Measurements from ENCODE around the gene MIDN.
"Not testable (repeated sequence)": the region's sequence is repeated elsewhere in the genome, so short reads cannot be mapped to it uniquely, and the experiment has no call there.

The MIDN gene

DNA sequence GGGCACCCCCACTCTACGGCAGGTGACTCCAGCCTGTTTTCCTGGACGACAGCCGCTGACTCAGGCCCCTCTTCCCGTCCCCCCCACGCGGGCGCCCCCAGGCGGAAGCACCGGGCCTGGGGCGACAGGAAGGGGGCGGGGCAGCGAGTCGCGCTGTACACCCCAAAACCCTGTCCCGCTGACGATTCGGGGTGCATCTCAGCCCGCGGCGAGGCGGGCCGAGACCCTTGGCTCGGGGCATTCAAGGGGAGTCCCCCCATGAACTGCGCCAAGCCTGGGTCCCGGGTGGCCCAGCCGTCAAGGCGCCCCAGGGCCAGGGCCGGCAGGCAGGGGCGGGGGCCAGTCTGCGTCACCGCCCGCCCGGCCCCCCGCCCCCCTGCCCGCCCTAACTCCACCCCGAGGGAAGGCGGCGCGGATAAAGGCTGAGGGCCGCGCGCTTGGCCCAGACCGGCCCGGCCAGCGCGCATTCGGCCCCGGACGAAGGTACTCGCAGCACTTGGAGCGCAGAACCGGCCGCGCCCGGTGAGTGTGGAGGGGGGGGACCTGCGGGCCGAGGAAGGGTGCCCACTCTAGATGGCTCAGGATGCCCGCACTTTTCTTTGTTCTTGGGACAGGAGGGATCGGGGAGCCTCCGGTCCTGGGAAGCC lies at the start of gene MIDN:
TSS of gene MIDN (plus strand) at position 445 of the 647 bp plus-strand sequence. CDS start 1,714 bp downstream, outside the sequence.
- DNase-seq = peak; percentile 84 to 86

DNA sequence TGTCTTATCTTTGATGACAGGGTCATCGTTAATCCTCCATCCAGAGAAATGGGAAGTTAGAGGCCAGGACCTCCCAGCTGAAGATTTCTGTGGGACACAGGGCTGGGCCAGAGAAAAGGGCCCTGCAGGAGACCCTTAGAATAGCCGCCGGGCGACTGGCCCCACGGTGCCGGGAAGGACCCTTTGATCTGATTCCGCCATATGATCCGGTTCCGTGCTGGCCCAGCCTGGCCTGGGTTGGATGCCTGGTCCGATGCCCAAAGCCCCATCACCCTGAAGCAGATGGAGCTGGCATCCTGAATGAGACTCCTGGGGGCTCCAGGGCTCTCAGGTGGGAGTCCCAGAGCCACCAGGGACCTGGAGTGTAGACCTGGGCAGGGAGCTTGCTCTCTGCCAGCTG lies 48.9 kb upstream of the MIDN start:
- DNase-seq = no peak

DNA sequence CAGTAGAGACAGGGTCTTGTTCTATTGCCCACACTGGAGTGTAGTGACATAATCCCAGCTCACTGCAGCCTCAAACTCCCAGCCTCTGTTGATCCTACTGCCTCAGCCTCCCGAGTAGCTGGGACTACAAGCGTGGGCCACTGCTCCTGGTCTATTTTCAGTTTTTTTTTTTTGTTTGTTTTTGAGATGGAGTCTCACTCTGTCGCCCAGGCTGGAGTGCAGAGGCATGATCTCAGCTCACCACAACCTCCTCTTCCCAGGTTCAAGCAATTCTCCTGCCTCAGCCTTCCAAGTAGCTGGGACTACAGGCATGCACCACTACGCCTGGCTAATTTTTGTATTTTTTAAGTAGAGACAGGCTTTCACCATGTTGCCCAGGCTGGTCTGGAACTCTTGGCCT lies 47.8 kb upstream of the MIDN start:
- not testable (repeated sequence) for DNase-seq

DNA sequence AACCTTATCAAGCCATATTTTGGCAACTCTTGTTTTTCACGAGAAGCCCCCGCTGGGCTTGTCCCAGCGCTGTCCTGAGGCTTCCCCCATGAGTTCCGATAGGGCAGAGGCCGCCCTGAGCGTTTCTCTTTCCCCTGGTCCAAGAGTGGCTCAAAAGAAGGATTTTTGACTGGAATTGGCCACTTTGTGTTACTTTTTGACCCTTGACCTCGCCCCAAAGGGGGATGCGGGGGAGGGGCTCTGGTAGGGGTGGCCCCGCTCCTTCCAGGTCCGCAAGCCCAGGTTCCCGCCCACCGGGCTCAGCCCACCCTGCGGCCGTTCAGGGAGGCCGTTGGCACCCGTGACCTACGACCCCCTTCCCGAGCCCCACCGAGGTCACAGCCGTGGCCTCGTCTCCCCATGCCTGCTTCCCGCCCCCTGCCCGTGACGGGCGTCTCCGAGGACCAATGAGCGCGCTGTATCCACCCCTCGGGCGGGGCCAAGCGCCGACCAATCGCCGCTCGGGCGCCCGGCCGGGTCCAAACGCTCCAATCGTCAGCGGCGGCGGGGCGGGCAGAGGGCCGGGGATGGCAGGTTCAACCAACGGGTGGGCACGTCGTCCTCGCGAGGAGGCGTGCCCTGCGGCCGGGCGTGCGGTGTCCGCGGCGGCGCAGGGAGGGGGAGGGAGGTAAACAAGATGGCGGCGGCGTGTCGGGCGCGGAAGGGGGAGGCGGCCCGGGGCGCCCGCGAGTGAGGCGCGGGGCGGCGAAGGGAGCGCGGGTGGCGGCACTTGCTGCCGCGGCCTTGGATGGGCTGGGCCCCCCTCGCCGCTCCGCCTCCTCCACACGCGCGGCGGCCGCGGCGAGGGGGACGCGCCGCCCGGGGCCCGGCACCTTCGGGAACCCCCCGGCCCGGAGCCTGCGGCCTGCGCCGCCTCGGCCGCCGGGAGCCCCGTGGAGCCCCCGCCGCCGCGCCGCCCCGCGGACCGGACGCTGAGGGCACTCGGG lies 43.0 kb upstream of the MIDN start, which contains the start of gene STK11:
TSS of gene STK11 (plus strand) at position 665 of the 986 bp plus-strand sequence. CDS start 1,136 bp downstream, outside the sequence.
- DNase-seq = peak; percentile 100

DNA sequence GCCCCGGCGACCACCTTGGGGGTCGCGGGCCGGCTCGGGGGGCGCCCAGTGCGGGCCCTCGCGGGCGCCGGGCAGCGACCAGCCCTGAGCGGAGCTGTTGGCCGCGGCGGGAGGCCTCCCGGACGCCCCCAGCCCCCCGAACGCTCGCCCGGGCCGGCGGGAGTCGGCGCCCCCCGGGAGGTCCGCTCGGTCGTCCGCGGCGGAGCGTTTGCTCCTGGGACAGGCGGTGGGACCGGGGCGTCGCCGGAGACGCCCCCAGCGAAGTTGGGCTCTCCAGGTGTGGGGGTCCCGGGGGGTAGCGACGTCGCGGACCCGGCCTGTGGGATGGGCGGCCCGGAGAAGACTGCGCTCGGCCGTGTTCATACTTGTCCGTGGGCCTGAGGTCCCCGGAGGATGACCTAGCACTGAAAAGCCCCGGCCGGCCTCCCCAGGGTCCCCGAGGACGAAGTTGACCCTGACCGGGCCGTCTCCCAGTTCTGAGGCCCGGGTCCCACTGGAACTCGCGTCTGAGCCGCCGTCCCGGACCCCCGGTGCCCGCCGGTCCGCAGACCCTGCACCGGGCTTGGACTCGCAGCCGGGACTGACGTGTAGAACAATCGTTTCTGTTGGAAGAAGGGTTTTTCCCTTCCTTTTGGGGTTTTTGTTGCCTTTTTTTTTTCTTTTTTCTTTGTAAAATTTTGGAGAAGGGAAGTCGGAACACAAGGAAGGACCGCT lies 42.1 kb upstream of the MIDN start:
- DNase-seq = peak in 1 of 2 experiments; percentile 49

DNA sequence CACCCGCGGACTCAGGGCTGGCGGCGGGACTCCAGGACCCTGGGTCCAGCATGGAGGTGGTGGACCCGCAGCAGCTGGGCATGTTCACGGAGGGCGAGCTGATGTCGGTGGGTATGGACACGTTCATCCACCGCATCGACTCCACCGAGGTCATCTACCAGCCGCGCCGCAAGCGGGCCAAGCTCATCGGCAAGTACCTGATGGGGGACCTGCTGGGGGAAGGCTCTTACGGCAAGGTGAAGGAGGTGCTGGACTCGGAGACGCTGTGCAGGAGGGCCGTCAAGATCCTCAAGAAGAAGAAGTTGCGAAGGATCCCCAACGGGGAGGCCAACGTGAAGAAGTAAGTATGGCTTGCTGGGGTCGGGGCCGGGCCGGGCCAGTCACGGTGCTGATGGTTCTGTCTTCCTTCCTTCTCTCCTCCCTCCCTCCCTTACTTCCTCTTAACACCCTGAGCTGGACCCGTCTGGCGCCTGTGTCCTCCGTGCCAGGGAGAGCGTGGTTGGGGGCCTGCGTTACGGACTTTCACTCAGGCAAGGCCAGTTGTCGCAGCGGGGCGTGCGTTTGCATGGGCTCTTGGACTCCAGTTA lies 41.4 kb upstream of the MIDN start:
- peak; percentile 62 for DNase-seq

DNA sequence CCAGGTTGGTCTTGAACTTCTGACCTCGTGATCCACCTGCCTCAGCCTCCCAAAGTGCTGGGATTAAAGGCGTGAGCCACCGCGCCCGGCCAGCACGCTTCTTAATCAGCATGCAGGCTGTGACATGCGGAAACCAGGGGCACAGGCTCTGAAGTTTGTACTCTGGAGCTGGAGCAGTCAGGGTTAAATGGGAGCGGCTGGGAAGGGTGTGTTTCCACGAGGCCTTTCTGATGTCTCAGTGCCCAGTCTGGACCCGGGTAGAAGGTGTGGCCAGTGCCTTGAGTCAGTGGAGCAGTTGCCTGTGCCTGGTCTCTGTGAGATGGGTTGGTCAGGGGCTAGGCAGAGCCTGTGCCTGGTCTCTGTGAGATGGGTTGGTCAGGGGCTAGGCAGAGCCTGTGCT lies 39.6 kb upstream of the MIDN start:
- not testable (repeated sequence) for DNase-seq

DNA sequence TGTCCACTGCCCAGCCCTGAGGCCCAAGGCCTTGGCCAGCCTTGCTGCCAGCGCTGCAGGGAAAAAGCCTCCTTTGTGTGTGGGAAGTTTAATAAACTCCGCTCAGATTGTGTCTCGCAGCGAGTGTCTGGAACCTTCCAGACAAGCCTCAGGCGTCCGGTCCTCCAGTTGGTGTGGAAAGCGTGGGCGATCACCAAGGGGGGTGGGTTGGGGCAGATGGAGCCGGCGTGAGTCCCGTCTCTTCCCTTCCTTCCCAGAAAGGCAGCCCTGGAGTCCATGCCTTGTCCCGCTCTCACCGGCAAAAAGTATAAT lies 38.2 kb upstream of the MIDN start:
- DNase-seq = no peak

DNA sequence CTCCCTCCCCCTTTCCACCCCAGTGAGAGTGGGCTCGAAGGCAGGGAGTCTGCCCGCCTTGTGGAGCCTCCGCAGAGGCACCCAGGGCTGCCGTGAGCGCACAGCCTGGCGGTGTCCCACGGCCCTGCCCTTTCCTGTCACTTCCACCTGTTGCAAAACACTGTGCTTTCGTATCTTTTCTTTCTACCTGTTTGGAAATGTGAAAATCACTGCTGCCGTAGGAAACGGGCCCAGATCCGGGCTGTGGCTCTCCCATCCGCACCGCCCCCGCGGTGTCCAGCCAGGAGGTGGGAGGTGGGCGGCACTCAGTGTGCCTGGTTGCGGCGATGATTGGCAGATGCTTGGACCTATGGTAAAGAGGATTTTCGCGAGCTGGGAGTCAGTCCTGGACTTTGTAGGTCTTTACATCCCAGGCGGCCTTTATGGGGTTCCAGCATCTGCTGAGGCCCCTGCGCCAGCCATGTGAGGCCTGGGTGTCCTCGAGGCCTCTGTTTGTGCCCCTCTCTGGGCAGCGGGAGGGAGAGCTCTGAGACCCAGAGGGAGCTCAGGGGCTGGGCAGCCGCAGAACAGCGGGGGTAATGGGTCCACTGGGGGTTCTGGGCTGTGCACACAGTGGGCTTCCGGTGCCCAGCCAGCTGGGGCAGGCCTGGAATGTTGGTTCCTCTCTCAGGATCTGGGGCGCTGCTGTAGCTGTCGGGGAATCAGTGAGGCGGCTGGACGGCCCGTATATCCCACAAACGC lies 36.7 kb upstream of the MIDN start:
- DNase-seq = no peak

DNA sequence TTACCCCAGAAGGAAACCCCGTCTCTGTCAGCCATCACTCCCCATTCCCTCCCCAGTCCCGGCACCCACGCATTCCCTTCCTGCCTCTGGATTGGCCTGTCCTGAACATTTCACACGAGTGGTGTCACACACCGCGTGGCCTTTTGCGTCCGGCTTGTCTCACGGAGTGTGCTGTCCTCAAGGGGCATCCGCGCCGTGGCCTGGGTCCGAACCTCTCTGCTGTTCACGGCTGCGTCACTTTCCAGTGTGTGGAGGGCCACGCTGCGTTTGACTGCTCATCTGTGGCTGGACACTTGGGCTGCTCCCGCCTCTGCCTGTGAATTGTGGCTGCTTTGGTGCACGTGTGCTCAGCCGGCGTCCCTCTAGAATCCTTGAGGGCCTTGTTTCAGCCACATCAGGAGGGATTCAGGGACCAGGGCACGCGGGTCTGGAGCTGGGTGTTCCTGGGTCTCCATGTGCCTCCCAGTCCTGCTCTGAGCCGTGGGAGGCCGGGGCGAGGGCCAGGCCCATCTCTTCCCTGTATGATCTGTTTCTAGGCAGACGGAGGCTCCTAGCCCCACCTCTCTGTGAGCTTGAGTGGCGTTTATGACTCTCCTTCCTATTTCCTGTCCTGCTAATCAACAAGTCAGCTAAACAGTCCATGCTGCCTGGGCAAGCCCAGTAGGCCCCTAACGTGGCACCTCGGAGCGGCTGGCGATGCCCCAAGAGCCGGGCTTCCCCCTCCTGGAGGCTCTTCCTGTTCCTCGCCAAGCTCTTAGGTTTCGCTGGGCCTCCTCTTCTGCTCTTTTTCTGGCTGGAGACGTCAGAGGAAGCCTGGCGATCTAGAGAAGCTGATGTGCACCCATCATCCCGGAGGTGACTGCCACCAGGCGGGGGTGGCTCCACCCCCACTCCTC lies 34.7 kb upstream of the MIDN start:
- peak; percentile 67 to 69 for DNase-seq

DNA sequence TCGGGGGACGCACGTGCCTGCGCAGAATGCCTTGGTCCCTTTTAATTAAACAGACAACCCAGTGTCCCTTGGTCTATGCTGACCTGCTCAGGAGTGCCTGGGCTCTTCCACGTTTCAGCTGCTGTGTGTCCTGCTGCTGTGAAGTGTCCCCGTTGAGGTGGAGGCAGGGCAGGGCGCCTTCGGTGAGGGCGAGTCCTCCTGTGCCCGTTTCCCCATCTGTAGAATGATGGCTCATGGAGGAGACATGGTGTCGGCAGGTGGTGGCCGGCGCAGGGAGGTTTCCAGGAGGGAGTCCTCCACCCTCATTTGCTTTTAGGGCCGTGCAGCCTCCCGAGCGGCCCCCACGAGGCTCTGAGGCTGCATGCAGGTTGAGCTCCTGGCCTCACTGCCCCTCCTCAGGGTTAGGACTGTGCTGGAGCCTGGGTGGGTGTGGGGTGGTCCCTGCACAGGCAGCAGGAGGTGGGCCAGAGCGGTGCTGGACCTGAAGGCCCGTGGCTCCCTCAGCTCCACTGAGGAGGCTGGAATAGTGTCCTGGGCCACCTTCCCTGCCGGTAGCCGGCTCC lies 34.0 kb upstream of the MIDN start:
- no peak for DNase-seq

DNA sequence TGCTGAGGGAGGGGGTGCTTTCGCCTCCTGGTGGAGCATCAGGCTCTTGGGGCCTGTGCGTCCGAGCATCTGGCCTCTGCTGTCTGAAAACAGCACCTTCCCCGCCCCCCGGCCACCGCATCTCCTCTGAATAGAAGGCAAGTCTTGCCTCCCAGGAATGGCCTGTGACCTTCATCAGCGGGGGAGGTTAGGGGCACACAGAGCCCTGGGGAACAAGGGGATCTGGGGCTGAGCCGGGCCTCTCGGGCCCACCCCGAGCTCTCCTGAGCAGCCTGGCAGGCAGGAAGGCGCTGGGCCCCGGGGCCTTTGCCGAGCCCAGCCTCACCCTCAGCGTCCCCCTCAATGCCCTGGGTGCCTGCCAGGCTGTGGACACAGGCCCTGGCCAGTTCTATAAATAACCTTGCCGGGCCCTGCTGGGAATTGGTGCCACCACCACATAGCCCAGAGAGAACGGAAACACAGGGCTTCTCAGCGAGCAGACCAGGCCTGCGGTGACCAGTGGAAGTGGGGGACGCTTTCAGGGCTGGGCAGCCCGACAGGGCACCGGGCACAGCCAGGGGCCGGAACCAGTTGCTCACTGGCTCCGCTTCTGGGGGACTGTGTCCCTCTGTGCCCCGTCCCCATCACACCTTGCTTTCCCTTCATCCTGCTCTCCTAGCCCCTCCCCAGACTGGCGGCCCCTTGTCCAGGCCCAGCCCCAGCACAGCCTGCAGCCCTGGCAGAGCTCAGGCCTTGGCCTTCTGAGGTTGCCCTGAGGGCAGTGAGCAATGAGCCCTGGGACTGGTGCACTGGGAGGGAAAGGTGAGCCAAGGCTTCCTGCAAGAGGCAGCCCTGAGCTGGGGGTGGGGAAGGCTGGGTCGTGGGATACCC lies 33.3 kb upstream of the MIDN start:
- no peak for DNase-seq

DNA sequence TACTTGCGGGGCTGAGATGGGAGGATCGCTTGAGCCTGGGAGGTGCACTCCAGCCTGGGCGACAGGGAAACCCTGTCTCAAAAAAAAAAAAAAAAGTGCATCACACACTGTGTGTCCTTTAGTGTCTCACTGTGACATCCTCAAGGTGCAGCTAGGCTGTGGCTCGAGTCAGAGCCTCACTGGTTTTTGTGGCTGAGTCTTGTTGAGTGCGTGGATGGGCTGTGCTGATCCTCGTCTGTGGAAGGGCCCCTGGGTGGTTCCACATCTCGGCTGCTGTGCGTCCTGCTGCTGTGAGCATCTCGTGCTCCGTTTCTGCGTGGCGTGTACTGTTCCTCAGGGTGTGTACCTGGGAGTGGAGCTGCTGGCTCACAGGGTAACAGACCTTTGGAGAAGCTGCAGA lies 31.6 kb upstream of the MIDN start:
- no peak for DNase-seq

DNA sequence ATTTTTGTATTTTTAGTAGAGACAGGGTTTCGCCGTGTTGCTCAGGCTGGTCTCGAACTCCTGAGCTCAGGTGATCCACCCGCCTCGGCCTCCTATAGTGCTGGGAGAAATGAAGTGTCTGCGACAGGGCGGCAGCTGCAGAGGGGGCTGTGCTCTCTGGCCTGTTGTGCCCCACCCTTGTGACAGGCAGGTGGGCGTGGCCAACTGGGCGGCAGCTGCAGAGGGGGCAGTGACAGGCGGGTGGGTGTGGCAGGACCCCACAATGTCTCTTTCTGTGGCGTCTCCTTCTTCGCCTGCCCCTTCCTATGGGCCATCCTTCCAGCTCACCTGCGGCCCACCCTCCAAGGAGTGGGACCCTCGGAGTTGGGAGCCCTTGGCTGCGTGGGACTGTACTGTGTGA lies 31.0 kb upstream of the MIDN start:
- no peak for DNase-seq

DNA sequence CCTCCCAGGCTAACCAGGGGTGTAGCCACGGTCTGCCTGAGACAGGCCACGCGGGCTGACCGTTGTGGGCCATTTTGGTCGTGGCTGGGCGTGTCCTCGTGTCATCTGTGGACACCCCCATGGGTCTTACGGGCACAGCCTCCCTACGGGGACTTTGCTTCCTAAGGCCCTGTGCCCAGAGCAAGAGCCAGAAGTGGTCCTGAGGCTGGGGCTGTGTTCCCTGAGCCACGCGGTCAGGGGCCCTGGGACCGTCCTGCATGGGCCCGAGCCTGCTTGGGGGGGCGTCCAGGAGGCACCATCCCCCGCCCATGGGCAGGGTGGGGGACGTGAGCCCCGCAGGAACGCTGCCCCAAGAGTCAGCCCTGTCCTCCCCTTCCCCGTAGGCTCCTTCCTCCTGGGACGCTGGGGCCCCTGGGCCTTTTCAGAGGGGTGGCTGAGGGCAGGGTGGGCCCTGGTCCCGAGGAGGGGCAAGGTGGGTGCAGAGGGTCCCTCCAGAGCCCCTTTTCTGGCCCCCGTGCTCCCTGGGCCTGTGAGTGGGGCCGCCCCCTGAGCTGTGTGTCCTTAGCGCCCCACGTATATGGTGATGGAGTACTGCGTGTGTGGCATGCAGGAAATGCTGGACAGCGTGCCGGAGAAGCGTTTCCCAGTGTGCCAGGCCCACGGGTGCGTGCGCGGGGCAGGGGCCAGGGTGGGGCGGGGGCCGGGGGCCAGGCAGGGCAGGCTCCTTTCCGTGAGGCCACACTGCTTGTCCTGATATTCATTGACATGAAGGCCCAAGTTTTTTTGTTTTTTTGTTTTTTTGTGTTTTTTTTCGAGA lies 29.4 kb upstream of the MIDN start:
- no peak for DNase-seq

DNA sequence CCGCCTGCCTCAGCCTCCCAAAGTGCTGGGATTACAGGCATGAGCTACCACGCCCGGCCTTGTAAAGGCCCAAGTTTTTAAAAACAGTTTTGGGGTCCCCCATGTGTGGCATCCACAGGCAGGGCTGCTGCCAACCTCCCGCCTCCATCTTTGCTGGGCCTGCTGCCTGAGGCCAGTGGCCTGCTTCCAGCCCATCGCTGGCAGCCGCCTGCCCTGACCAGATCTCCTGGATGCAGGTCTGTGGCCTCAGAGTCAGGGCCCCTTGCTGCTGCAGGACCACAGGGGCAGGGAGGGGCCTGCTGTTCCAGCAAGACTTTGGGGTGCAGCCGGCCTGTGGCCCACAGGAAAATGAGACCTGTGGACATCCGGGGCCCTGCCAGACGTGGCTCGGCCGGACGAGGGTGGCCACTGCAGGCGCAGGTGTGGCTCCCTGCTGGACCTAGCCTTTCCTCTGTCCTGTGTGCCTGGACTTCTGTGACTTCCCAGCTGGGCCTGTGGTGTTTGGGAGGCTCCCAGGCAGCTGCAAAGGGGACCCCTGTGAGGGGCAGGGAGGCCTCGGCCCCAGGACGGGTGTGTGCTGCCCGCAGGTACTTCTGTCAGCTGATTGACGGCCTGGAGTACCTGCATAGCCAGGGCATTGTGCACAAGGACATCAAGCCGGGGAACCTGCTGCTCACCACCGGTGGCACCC lies 28.5 kb upstream of the MIDN start:
- DNase-seq = no peak

DNA sequence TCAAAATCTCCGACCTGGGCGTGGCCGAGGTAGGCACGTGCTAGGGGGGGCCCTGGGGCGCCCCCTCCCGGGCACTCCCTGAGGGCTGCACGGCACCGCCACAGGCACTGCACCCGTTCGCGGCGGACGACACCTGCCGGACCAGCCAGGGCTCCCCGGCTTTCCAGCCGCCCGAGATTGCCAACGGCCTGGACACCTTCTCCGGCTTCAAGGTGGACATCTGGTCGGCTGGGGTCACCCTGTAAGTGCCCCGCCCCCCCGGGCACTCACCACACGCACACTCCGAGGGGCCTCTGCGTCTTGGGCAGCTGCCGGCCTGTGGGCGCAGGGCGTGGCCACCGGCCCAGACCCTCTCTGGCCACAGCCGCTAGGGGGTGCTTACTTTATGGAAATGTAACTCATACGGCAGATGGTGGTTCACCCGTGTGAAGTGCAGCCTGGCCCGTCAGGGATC lies 27.9 kb upstream of the MIDN start:
- no peak for DNase-seq
